ENCODE results near the gene STAC3.

- TF ChIP-seq, protein P1, sequence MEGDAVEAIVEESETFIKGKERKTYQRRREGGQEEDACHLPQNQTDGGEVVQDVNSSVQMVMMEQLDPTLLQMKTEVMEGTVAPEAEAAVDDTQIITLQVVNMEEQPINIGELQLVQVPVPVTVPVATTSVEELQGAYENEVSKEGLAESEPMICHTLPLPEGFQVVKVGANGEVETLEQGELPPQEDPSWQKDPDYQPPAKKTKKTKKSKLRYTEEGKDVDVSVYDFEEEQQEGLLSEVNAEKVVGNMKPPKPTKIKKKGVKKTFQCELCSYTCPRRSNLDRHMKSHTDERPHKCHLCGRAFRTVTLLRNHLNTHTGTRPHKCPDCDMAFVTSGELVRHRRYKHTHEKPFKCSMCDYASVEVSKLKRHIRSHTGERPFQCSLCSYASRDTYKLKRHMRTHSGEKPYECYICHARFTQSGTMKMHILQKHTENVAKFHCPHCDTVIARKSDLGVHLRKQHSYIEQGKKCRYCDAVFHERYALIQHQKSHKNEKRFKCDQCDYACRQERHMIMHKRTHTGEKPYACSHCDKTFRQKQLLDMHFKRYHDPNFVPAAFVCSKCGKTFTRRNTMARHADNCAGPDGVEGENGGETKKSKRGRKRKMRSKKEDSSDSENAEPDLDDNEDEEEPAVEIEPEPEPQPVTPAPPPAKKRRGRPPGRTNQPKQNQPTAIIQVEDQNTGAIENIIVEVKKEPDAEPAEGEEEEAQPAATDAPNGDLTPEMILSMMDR (IDR thresholded peaks at IDR 0.05; ENCODE audit: low read depth, low read length, poor library complexity, severe bottlenecking), result peak; percentile 8
- TF ChIP-seq EZH2phosphoT487 (IDR thresholded peaks at IDR 0.05; ENCODE audit: borderline replicate concordance, low read length), result no peak
Measured at GRCh38 chr12:57235017-57235727, 15.8 kb downstream of the STAC3 start.

All from DOHH2 (cell line).